Upper lobe of left lung (tissue), 6 donors: ENCODE measurements around the gene VGLL3. TPM values are rescaled to one million over a fixed set of nuclear protein-coding genes. Genes with fewer than 3 reads are reported as not detected.
A peak's percentile ranks its signal among the peaks of the same experiment; 100 is the strongest.
"Not testable (repeated sequence)": the region's sequence is repeated elsewhere in the genome, so short reads cannot be mapped to it uniquely, and the experiment has no call there.

ENCODE experiments used
- ATAC-seq, 2 donors: fragments of 200-7000 bp; cut with Tn5 transposase; one replicate each; pipeline ENCODE4 v1.9.1; 2022; ENCODE audit warnings: mild to moderate bottlenecking in 2 of 2, moderate library complexity in 2 of 2; ENCODE audit not compliant: low FRiP score in 2 of 2
- DNase-seq, 2 donors: peaks; one replicate each; pipeline ENCODE4 v3.0.0-alpha.2; 2019 to 2020
- H3K27ac ChIP-seq, 4 donors: fragments of 200-600 bp; sonication (generic); one replicate each; pipeline ENCODE4 v1.5.1; 2016 to 2019
- H3K27me3 ChIP-seq, 4 donors: fragments of 200-600 bp; sonication (generic); one replicate each; pipeline ENCODE4 v1.5.1; 2017 to 2019
- H3K36me3 ChIP-seq, 4 donors: fragments of 200-600 bp; sonication (generic); one replicate each; pipeline ENCODE4 v1.5.1; 2016 to 2019
- H3K4me1 ChIP-seq, 4 donors: fragments of 200-600 bp; sonication (generic); one replicate each; pipeline ENCODE4 v1.5.1; 2018 to 2019
- H3K4me3 ChIP-seq, 4 donors: fragments of 200-600 bp; sonication (generic); one replicate each; pipeline ENCODE4 v1.5.1; 2017 to 2019; ENCODE audit warnings: mild to moderate bottlenecking in 2 of 4, moderate library complexity in 1 of 4
- H3K9me3 ChIP-seq, 4 donors: fragments of 200-600 bp; sonication (generic); one replicate each; pipeline ENCODE4 v1.5.1; 2018 to 2019
- CTCF ChIP-seq, 6 experiments: fragments of 450-650 bp in 4 of 6; fragments of 200-600 bp in 2 of 6; sonication (generic) in 2 of 6; IDR thresholded peaks; one replicate each; pipeline ENCODE4 v1.5.1; 2016 to 2019; ENCODE audit warnings: antibody characterized with exemption in 6 of 6
- EP300 ChIP-seq, 4 donors: sonication (generic); formaldehyde crosslinking; IDR thresholded peaks; one replicate each; pipeline ENCODE4 v1.5.1; 2017; ENCODE audit warnings: antibody characterized with exemption in 4 of 4, control low read depth in 2 of 4
- POLR2A ChIP-seq, 4 donors: fragments of 450-650 bp; IDR thresholded peaks; one replicate each; pipeline ENCODE4 v1.5.1; 2016 to 2017; ENCODE audit warnings: antibody characterized with exemption in 4 of 4, mild to moderate bottlenecking in 2 of 4
- POLR2AphosphoS5 ChIP-seq, 2 donors: sonication (generic); formaldehyde crosslinking; IDR thresholded peaks; one replicate each; pipeline ENCODE4 v1.5.1; 2017; ENCODE audit warnings: antibody characterized with exemption in 2 of 2
- WGBS, 2 donors: methylation state at CpG; one replicate each; pipeline ENCODE4 v1.1.5; 2017 to 2018; 5-methylcytosine and 5-hydroxymethylcytosine counted together
- total RNA-seq, 6 donors: library from RNA; depleted of rRNA in 4 of 6; stranded (reverse); fragments of >200 nt in 4 of 6; gene quantifications; one replicate each; pipeline versions ENCODE4 v1.1.0 to v1.2.1, GENCODE V29; 2016 to 2021
- donor health status: DM: no; HTN: no; CAD: no; lungs with moderate emphysema.
- donor health status: DM: no; HTN: yes; CAD: no; lungs with severe emphysema.

The VGLL3 gene
- total RNA-seq, 6 donors from 2014 or later = 11.5 to 50.5 (median 38.3) TPM

- no peak for DNase-seq
- peak; percentile 55 to 87 for ATAC-seq
- Histone ChIP-seq H3K4me3 (no peak overlapping the region), H3K9me3 (no peaks in the 10 kb centered on the region), H3K4me1 (peaks cover 0 to 7% (median 0%) of the 10 kb centered on the region in 4 donors), H3K27me3 (no peaks in the 10 kb centered on the region), H3K27ac (peak overlapping the region in 1 of 4 donors; percentile 43), H3K36me3 (no peaks in the 10 kb centered on the region)
- WGBS, 2 donors = 73 to 75% methylated on average over 6 of the region's 6 CpGs
- TF ChIP-seq POLR2AphosphoS5 (IDR thresholded peaks at IDR 0.05) (no peak), POLR2A (IDR thresholded peaks at IDR 0.05) (no peak), CTCF (IDR thresholded peaks at IDR 0.05) (no peak), EP300 (IDR thresholded peaks at IDR 0.05) (no peak)
These were observed 12.8 kb downstream of the VGLL3 start for GRCh38 chr3:86978111-86978551.

- Histone ChIP-seq H3K27ac (no peak overlapping the region), H3K27me3 (no peaks in the 10 kb centered on the region), H3K36me3 (no peaks in the 10 kb centered on the region), H3K4me1 (peaks cover 0 to 7% (median 0%) of the 10 kb centered on the region in 4 donors), H3K9me3 (no peaks in the 10 kb centered on the region), H3K4me3 (no peak overlapping the region)
- no peak for TF ChIP-seq CTCF (IDR thresholded peaks at IDR 0.05)
- no peak for TF ChIP-seq EP300 (IDR thresholded peaks at IDR 0.05)
- TF ChIP-seq POLR2A (IDR thresholded peaks at IDR 0.05) = no peak
- no peak for TF ChIP-seq POLR2AphosphoS5 (IDR thresholded peaks at IDR 0.05)
- ATAC-seq (no peak), DNase-seq (no peak)
These were observed 14.7 kb downstream of the VGLL3 start for GRCh38 chr3:86976219-86976618.

DNA sequence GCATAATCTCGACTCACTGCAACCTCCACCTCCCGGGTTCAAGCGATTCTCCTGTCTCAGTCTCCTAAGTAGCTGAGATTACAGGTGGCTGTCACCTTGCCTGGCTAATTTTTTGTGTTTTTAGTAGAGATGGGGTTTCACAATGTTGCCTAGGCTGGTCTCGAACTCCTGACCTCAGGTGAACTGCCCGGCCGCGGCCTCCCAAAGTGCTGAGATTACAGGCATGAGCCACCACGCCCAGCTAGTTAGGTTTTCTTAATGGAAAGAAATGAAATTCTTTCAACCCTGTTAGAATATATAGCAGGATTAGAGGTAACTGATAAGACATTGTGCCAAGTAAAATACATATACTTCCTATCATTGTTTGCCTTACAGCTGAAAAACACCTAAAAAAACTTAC is 16.8 kb downstream of the VGLL3 start:
- H3K4me1 ChIP-seq, H3K27me3 ChIP-seq, H3K4me3 ChIP-seq, H3K36me3 ChIP-seq, ATAC-seq, H3K9me3 ChIP-seq: not testable (repeated sequence)
- WGBS, 2 donors = 86% methylated on average over 8 of the region's 8 CpGs
- peak overlapping the region in 2 of 4 donors; percentile 4 to 37 for H3K27ac ChIP-seq
- DNase-seq = peak in 1 of 2 donors; percentile 27

GRCh38 chr3:86973440-86973839 is 17.5 kb downstream of the VGLL3 start:
- WGBS, 2 donors = 77 to 86% methylated on average over 3 of the region's 3 CpGs
- peak in 1 of 2 donors; percentile 86 for ATAC-seq
- TF ChIP-seq POLR2A (IDR thresholded peaks at IDR 0.05) = no peak
- TF ChIP-seq EP300 (IDR thresholded peaks at IDR 0.05) = peak in 1 of 4 donors; percentile 24
- peak in 1 of 2 donors; percentile 20 for TF ChIP-seq POLR2AphosphoS5 (IDR thresholded peaks at IDR 0.05)

DNA sequence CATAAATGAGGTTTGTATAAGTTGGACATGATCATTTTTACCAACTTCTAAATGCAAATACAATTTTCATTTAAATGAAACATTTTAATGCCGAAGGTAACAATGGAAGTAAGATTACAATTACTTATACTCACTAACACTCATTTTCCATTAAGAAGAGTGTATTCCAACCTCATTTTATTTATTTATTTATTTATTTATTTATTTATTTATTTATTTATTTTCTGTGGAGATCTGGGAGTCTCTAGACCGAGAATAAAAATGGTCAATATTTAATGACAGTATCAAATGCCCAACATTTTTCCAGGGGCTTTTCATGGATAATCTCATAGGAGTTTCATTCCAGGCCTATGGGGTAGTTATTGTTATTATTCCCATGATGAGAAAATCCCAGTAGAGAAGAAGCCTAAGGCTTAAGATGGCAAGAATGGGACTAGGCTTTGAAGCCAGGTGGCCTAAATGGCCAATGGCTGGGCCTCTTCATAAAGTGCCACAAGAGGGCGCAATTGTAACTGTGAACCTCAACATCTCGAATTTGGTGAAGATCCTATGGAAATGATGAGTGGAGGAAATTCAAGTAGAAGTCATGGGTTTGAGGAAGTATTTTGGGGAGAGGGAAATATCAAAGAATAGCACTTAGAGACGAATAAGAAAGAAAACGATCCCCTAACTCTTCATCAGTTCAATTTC is 21.3 kb downstream of the VGLL3 start:
- Histone ChIP-seq H3K36me3 (no peaks in the 10 kb centered on the region), H3K9me3 (no peaks in the 10 kb centered on the region), H3K27me3 (no peaks in the 10 kb centered on the region), H3K4me3 (no peak overlapping the region), H3K4me1 (no peaks in the 10 kb centered on the region), H3K27ac (no peak overlapping the region)
- 59 to 69% methylated on average over 6 of the region's 6 CpGs for WGBS, 2 donors
- no peak for DNase-seq
- no peak for TF ChIP-seq POLR2AphosphoS5 (IDR thresholded peaks at IDR 0.05)
- TF ChIP-seq CTCF (IDR thresholded peaks at IDR 0.05) = peak; percentile 18 to 49 (median 38)
- ATAC-seq = no peak

More at GRCh38 chr3:86973440-86973839, 17.5 kb downstream of the VGLL3 start:
- Histone ChIP-seq H3K4me3 (no peak overlapping the region), H3K36me3 (no peaks in the 10 kb centered on the region), H3K9me3 (no peaks in the 10 kb centered on the region), H3K4me1 (peaks cover 0 to 7% (median 0%) of the 10 kb centered on the region in 4 donors), H3K27ac (no peak overlapping the region), H3K27me3 (no peaks in the 10 kb centered on the region)
- DNase-seq = no peak
